Breast epithelium (tissue), 4 donors: ENCODE results near the gene SCART1. TPM values are rescaled to one million over a fixed set of nuclear protein-coding genes. Genes with fewer than 3 reads are reported as not detected.

Source experiments
- DNase-seq, 2 donors: peaks; one replicate each; pipeline ENCODE4 v3.0.0-alpha.2; 2019; ENCODE audit warnings: low spot score in 2 of 2
- H3K27ac ChIP-seq, 2 donors: fragments of 200-600 bp; sonication (generic) in 1 of 2; one replicate each; pipeline ENCODE4 v1.5.1; 2016 to 2019; ENCODE audit warnings: mild to moderate bottlenecking in 1 of 2
- H3K27me3 ChIP-seq, 2 donors: fragments of 200-600 bp; sonication (generic) in 1 of 2; one replicate each; pipeline versions ENCODE4 v1.5.1 to v1.6.0; 2017 to 2019; ENCODE audit warnings: control low read depth in 1 of 2, mild to moderate bottlenecking in 1 of 2
- H3K36me3 ChIP-seq: fragments of 200-600 bp; one replicate; pipeline ENCODE4 v1.5.1; 2019
- H3K4me1 ChIP-seq, 2 donors: fragments of 200-600 bp; sonication (generic); one replicate each; pipeline ENCODE4 v1.5.1; 2016 to 2019; ENCODE audit warnings: control low read depth in 1 of 2
- H3K4me3 ChIP-seq, 3 donors: fragments of 200-600 bp; sonication (generic); 1 replicate in 2 of 3; 2 replicates in 1 of 3; pipeline ENCODE4 v1.5.1; 2016 to 2019; ENCODE audit warnings: mild to moderate bottlenecking in 3 of 3, moderate library complexity in 2 of 3
- H3K9me3 ChIP-seq, 2 donors: fragments of 200-600 bp; sonication (generic) in 1 of 2; one replicate each; pipeline ENCODE4 v1.5.1; 2016 to 2019; ENCODE audit warnings: control low read depth in 1 of 2
- POLR2A ChIP-seq: fragments of 450-650 bp; IDR thresholded peaks from one replicate; pipeline ENCODE4 v1.6.1; 2016; ENCODE audit warnings: antibody characterized with exemption, mild to moderate bottlenecking, moderate library complexity
- POLR2AphosphoS5 ChIP-seq, 3 donors: sonication (generic); formaldehyde crosslinking; IDR thresholded peaks; one replicate each; pipeline ENCODE4 v1.6.1; 2017; ENCODE audit warnings: antibody characterized with exemption in 3 of 3
- intact Hi-C: fragments of 100-400 bp; cut with DNase I; formaldehyde crosslinking; loops from one replicate; pipeline ENCODE4 v1.15.1; 2023; ENCODE audit warnings: low total_unique reads
- total RNA-seq, 3 donors: library from RNA; depleted of rRNA; stranded (reverse); fragments of >200 nt; gene quantifications; one replicate each; pipeline ENCODE4 v1.1.0, GENCODE V29; 2016
- TF ChIP-seq, protein P1 (sequence below), 3 donors: fragments of 450-650 bp; IDR thresholded peaks; one replicate each; pipeline ENCODE4 v1.5.1; 2016 to 2017; ENCODE audit warnings: antibody characterized with exemption in 3 of 3, mild to moderate bottlenecking in 3 of 3, moderate library complexity in 3 of 3

The SCART1 gene
- total RNA-seq, 3 donors from 2014 or later = 1.4 to 3.7 (median 2.9) TPM

- no peaks in the 10 kb centered on the region for H3K9me3 ChIP-seq
- H3K4me1 ChIP-seq = no peaks in the 10 kb centered on the region
- intact Hi-C loops = no loop called here
- H3K27me3 ChIP-seq = peaks cover 0 to 3% of the 10 kb centered on the region in 2 donors
- no peak overlapping the region for H3K27ac ChIP-seq
- no peak overlapping the region for H3K4me3 ChIP-seq
- H3K36me3 ChIP-seq = no peaks in the 10 kb centered on the region
- no peak for DNase-seq
- no peak for TF ChIP-seq POLR2A
- TF ChIP-seq, protein P1, sequence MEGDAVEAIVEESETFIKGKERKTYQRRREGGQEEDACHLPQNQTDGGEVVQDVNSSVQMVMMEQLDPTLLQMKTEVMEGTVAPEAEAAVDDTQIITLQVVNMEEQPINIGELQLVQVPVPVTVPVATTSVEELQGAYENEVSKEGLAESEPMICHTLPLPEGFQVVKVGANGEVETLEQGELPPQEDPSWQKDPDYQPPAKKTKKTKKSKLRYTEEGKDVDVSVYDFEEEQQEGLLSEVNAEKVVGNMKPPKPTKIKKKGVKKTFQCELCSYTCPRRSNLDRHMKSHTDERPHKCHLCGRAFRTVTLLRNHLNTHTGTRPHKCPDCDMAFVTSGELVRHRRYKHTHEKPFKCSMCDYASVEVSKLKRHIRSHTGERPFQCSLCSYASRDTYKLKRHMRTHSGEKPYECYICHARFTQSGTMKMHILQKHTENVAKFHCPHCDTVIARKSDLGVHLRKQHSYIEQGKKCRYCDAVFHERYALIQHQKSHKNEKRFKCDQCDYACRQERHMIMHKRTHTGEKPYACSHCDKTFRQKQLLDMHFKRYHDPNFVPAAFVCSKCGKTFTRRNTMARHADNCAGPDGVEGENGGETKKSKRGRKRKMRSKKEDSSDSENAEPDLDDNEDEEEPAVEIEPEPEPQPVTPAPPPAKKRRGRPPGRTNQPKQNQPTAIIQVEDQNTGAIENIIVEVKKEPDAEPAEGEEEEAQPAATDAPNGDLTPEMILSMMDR (IDR thresholded peaks at IDR 0.05) = no peak
- TF ChIP-seq POLR2AphosphoS5 (IDR thresholded peaks at IDR 0.05) = no peak
Measured at GRCh38 chr10:133420028-133420427, 33.7 kb upstream of the SCART1 start.

- Histone ChIP-seq H3K4me1 (no peaks in the 10 kb centered on the region), H3K9me3 (no peaks in the 10 kb centered on the region), H3K27ac (no peak overlapping the region), H3K36me3 (no peaks in the 10 kb centered on the region), H3K4me3 (no peak overlapping the region), H3K27me3 (peaks cover 0 to 3% of the 10 kb centered on the region in 2 donors)
- intact Hi-C loops = no loop called here
- no peak for DNase-seq
- TF ChIP-seq, protein P1 (IDR thresholded peaks at IDR 0.05) = no peak
- TF ChIP-seq POLR2AphosphoS5 (IDR thresholded peaks at IDR 0.05) = no peak
- TF ChIP-seq POLR2A = no peak
Measured at GRCh38 chr10:133420579-133420978, 33.2 kb upstream of the SCART1 start.

DNA sequence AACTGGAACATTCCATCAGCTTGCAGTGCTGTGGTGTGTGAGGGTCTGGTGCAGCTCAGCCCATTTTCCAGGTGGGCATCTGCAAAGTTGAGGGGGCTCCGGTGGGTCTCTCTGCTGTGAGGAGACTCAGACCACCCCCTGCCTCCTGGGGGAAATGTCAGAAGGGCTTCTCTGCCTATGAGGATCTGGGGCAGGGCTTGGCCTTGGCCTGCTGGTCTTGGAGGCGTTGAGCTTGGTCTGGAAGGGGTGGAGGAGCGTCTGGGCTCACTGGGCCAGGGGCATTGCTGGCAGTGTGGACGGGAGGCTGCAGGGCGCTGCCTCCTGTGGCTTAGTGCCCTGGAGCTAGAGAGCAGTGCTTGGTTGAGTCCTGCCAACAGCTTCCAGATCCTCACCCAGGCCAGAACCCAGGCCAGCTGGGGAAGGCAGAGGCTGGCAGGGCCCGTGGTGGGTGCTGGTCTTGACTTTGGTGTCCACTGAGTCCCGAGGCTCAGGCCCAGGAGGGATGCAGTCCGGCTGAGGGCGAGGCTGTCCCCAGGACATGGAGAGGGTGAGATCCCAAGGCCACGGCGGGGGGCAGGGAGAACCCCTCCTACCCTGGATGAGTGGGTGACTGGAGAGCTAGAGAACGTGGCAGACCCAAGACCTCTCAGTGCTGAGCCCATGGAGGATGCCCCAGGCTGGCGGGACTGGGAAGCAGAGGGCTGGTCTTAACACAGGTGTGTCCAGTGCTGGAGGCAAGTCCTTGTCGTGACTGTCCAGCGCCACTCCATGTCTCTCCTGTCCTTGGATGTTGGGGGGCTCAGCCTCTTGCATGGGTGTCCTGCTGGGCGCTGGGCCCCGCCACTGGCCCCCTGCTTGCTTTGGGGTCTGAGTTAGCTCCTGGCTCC lies 32.2 kb upstream of the SCART1 start:
- intact Hi-C loops = no loop called here
- Histone ChIP-seq H3K27ac (no peak overlapping the region), H3K4me1 (no peaks in the 10 kb centered on the region), H3K9me3 (no peaks in the 10 kb centered on the region), H3K36me3 (no peaks in the 10 kb centered on the region), H3K4me3 (no peak overlapping the region), H3K27me3 (peaks cover 0 to 3% of the 10 kb centered on the region in 2 donors)
- no peak for DNase-seq
- TF ChIP-seq, protein P1 (IDR thresholded peaks at IDR 0.05) = no peak
- no peak for TF ChIP-seq POLR2A
- no peak for TF ChIP-seq POLR2AphosphoS5 (IDR thresholded peaks at IDR 0.05)

DNA sequence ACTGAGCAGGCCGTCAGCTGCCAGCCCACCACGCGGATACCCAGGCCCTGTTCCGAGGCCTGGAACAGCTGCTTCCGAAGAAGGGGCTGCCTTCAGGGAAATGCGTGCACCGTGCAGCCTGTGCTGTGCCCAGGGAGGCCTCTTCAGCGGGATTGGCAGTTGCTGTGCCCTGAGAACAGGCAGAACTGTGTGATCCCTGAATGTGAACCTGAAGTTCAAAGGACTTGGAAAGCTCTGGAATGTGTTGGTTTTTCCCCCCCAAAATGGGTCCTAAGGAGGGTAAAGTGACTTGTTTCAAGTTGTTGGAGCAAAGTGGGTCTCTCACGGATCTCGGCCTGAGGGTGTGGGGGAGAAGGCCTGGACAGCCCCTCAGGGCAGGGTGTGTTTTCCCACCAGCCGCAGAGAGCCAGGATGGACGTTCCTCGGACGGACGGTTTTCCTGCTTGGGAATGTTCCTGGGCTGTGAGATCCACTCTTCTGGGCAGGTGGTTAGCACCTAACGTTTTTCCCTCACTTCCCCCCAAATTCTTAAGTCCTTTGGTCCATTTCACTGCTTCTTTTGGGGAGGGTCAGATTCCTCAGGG lies 31.4 kb upstream of the SCART1 start:
- DNase-seq = no peak

More for the DNA sequence above, 31.4 kb upstream of the SCART1 start:
- H3K27me3 ChIP-seq = peaks cover 0 to 3% of the 10 kb centered on the region in 2 donors
- H3K9me3 ChIP-seq = no peaks in the 10 kb centered on the region
- intact Hi-C loops = no loop called here
- no peak overlapping the region for H3K27ac ChIP-seq
- TF ChIP-seq POLR2A (no peak), POLR2AphosphoS5 (IDR thresholded peaks at IDR 0.05) (no peak)
- TF ChIP-seq, protein P1 (IDR thresholded peaks at IDR 0.05) = no peak
- no peak overlapping the region for H3K4me3 ChIP-seq
- H3K36me3 ChIP-seq = no peaks in the 10 kb centered on the region
- H3K4me1 ChIP-seq = no peaks in the 10 kb centered on the region
